ENCODE measurements around the gene ALAS1. TPM values are rescaled to one million over a fixed set of nuclear protein-coding genes. Genes with fewer than 3 reads are reported as not detected.

The ALAS1 gene
- total and polyA plus RNA-seq, 2 experiments from 2014 or later: 85.3 to 90.1 TPM

- Histone ChIP-seq H3K27me3 (no peaks in the 10 kb centered on the region), H3K9me2 (replicated peaks; ENCODE audit: insufficient read depth) (no peaks in the 10 kb centered on the region), H3K4me1 (ENCODE audit: insufficient read depth) (peaks cover 23% of the 10 kb centered on the region), H3K36me3 (replicated peaks; ENCODE audit: insufficient read depth, low read depth) (no peaks in the 10 kb centered on the region), H2AFZ (no peak overlapping the region), H4K20me1 (ENCODE audit: insufficient read depth, poor library complexity, severe bottlenecking) (no peaks in the 10 kb centered on the region), H3K9me3 (ENCODE audit: low read depth) (no peaks in the 10 kb centered on the region), H3K79me2 (peaks cover 35% of the 10 kb centered on the region), H3K4me2 (peak overlapping the region; percentile 79), H3K27ac (peak overlapping the region; percentile 91), H3K4me3 (no peak overlapping the region)
- peak; percentile 68 for DNase-seq (ENCODE audit: low spot score)
- WGBS (ENCODE audit: low lambda C conversion rate, missing lambda C conversion rate): 86% methylated on average over 3 of the region's 3 CpGs
- no peak for TF ChIP-seq CTCF (IDR thresholded peaks at IDR 0.05; ENCODE audit: poor library complexity)
- TF ChIP-seq EZH2 (IDR thresholded peaks at IDR 0.05; ENCODE audit: borderline replicate concordance): no peak
- TF ChIP-seq EZH2phosphoT487 (IDR thresholded peaks at IDR 0.05; ENCODE audit: low read depth, severe bottlenecking, unreplicated experiment): no peak
These were observed 983 bp upstream of the ALAS1 start for GRCh38 chr3:52196977-52197376.

- Histone ChIP-seq H3K4me1 (ENCODE audit: insufficient read depth) (peaks cover 23% of the 10 kb centered on the region), H3K36me3 (replicated peaks; ENCODE audit: insufficient read depth, low read depth) (no peaks in the 10 kb centered on the region), H3K4me3 (no peak overlapping the region), H3K9me2 (replicated peaks; ENCODE audit: insufficient read depth) (no peaks in the 10 kb centered on the region), H4K20me1 (ENCODE audit: insufficient read depth, poor library complexity, severe bottlenecking) (no peaks in the 10 kb centered on the region), H3K79me2 (peaks cover 36% of the 10 kb centered on the region), H3K27me3 (no peaks in the 10 kb centered on the region), H2AFZ (peak overlapping the region; percentile 72), H3K4me2 (peak overlapping the region; percentile 79), H3K9me3 (ENCODE audit: low read depth) (no peaks in the 10 kb centered on the region), H3K27ac (peak overlapping the region; percentile 91)
- DNase-seq (ENCODE audit: low spot score): no peak
- 74% methylated on average over 10 of the region's 10 CpGs for WGBS (ENCODE audit: low lambda C conversion rate, missing lambda C conversion rate)
- TF ChIP-seq CTCF (IDR thresholded peaks at IDR 0.05; ENCODE audit: poor library complexity) (no peak), EZH2 (IDR thresholded peaks at IDR 0.05; ENCODE audit: borderline replicate concordance) (no peak)
These were observed 490 bp upstream of the ALAS1 start for GRCh38 chr3:52197499-52197841.

GRCh38 chr3:52198643-52199608, 966 bp downstream of the ALAS1 start:
- H3K4me2 ChIP-seq: peak overlapping the region; percentile 95
- 52% methylated on average over 14 of the region's 14 CpGs for WGBS (ENCODE audit: low lambda C conversion rate, missing lambda C conversion rate)
- H3K9me3 ChIP-seq (ENCODE audit: low read depth): no peaks in the 10 kb centered on the region
- peak overlapping the region; percentile 52 for H2AFZ ChIP-seq
- peak overlapping the region; percentile 74 for H3K4me3 ChIP-seq
- DNase-seq (ENCODE audit: low spot score): no peak
- no peaks in the 10 kb centered on the region for H4K20me1 ChIP-seq (ENCODE audit: insufficient read depth, poor library complexity, severe bottlenecking)
- no peak for TF ChIP-seq CTCF (IDR thresholded peaks at IDR 0.05; ENCODE audit: poor library complexity)
- no peak for TF ChIP-seq EZH2phosphoT487 (IDR thresholded peaks at IDR 0.05; ENCODE audit: low read depth, severe bottlenecking, unreplicated experiment)
- TF ChIP-seq EZH2 (IDR thresholded peaks at IDR 0.05; ENCODE audit: borderline replicate concordance): no peak
- no peaks in the 10 kb centered on the region for H3K36me3 ChIP-seq (replicated peaks; ENCODE audit: insufficient read depth, low read depth)
- no peaks in the 10 kb centered on the region for H3K9me2 ChIP-seq (replicated peaks; ENCODE audit: insufficient read depth)
- H3K79me2 ChIP-seq: peaks cover 36% of the 10 kb centered on the region
- peak overlapping the region; percentile 79 for H3K27ac ChIP-seq
- H3K4me1 ChIP-seq (ENCODE audit: insufficient read depth): peaks cover 23% of the 10 kb centered on the region
- no peaks in the 10 kb centered on the region for H3K27me3 ChIP-seq
